K562 (cell line): ENCODE measurements around the gene IL1RL2. TPM values are rescaled to one million over a fixed set of nuclear protein-coding genes. Genes with fewer than 3 reads are reported as not detected.

Experiments
- ATAC-seq: fragments of 200-7000 bp; cut with Tn5 transposase; 3 replicates; pipeline ENCODE4 v1.9.1; 2020; ENCODE audit warnings: moderate library complexity
- BruUV-seq: library from RNA; stranded (reverse); fragments of 400-500 nt; replicated peaks from 2 replicates; lab custom pipeline; 2021; lab: Mats Ljungman, UMichigan
- CTCF ChIA-PET: fragments of 300-600 bp; formaldehyde crosslinking; extraction: SDS; loops from one replicate; lab custom pipeline; 2021; ENCODE audit warnings: low intra/inter-chr PET ratio; lab: Yijun Ruan, JAX
- POLR2A ChIA-PET: fragments of 300-600, 350-650 bp; sonication (Branson Sonifier 250); formaldehyde crosslinking; extraction: SDS; loops from one replicate; lab custom pipeline; 2021; ENCODE audit warnings: antibody characterized with exemption, inconsistent platforms; lab: Yijun Ruan, JAX
- DNase-seq, 4 experiments: peaks; one replicate each; pipeline versions ENCODE4 v3.0.0 to v3.0.0-alpha.2; 2011 to 2018; ENCODE audit warnings: low spot score in 3 of 4, mixed read lengths in 3 of 4; ENCODE audit errors: extremely low read depth in 1 of 4
- FAIRE-seq: peaks from 2 replicates; lab custom pipeline; 2011; peaks lifted over from hg19 to GRCh38; lab: Jason Lieb, UNC
- H2AFZ ChIP-seq: 2 replicates; pipeline ENCODE4 v1.6.0; 2011; ENCODE audit warnings: low read depth, low read length, control low read depth, inconsistent platforms
- H3K27ac ChIP-seq: fragments of 200-600 bp; 3 replicates; pipeline ENCODE4 v1.8.0; 2011; ENCODE audit warnings: low read depth, mild to moderate bottlenecking, control low read depth, inconsistent platforms, low read length, moderate library complexity, mixed read lengths; ENCODE audit errors: extremely low read depth
- H3K27me3 ChIP-seq, 2 experiments: fragments of 300-600 bp in 1 of 2; 2 replicates in 1 of 2; 3 replicates in 1 of 2; pipeline versions ENCODE4 v1.6.0 to v1.8.0; 2011; ENCODE audit warnings: inconsistent platforms in 2 of 2, low read length in 2 of 2, mild to moderate bottlenecking in 1 of 2, mixed read lengths in 1 of 2, moderate library complexity in 1 of 2; ENCODE audit not compliant: control insufficient read depth in 2 of 2, insufficient read depth in 2 of 2
- H3K36me3 ChIP-seq: fragments of 300-600 bp; 3 replicates; pipeline ENCODE4 v1.8.0; 2011; ENCODE audit warnings: mild to moderate bottlenecking, low read length, inconsistent platforms; ENCODE audit not compliant: control insufficient read depth, insufficient read depth
- H3K4me1 ChIP-seq, 2 experiments: fragments of 200-600 bp in 1 of 2; replicated peaks in 1 of 2; 2 replicates in 1 of 2; 3 replicates in 1 of 2; pipeline versions ENCODE4 v1.5.1 to v1.8.0; 2011; ENCODE audit warnings: inconsistent platforms in 2 of 2, low read length in 2 of 2, mild to moderate bottlenecking in 1 of 2, mixed read lengths in 1 of 2, moderate library complexity in 1 of 2; ENCODE audit not compliant: control insufficient read depth in 2 of 2, insufficient read depth in 2 of 2
- H3K4me2 ChIP-seq: 2 replicates; pipeline ENCODE4 v1.6.1; 2011; ENCODE audit warnings: low read length, control low read depth, inconsistent platforms, mixed read lengths; ENCODE audit not compliant: insufficient read depth
- H3K4me3 ChIP-seq: fragments of 200-600 bp; sonication (generic), shearing (Covaris generic); 2 replicates; pipeline ENCODE4 v1.5.1; 2016; ENCODE audit warnings: control low read depth, inconsistent platforms
- H3K79me2 ChIP-seq: fragments of 200-600 bp; 3 replicates; pipeline ENCODE4 v1.8.0; 2011; ENCODE audit warnings: low read length, inconsistent platforms; ENCODE audit not compliant: control insufficient read depth, insufficient read depth
- H3K9ac ChIP-seq, 2 experiments: 2 replicates each; pipeline versions ENCODE4 v1.6.0 to v1.6.1; 2011; ENCODE audit warnings: low read depth in 2 of 2, low read length in 2 of 2, control low read depth in 1 of 2, inconsistent platforms in 1 of 2, mild to moderate bottlenecking in 1 of 2, mixed read lengths in 1 of 2; ENCODE audit not compliant: insufficient read depth in 1 of 2
- H3K9me1 ChIP-seq: one replicate; pipeline ENCODE4 v1.6.0; 2011; ENCODE audit warnings: inconsistent platforms, mild to moderate bottlenecking, low read length, moderate library complexity; ENCODE audit not compliant: control insufficient read depth, insufficient read depth
- H3K9me3 ChIP-seq: replicated peaks from 2 replicates; pipeline ENCODE4 v1.5.1; 2011; ENCODE audit warnings: low read depth, low read length, inconsistent platforms; ENCODE audit not compliant: control insufficient read depth, insufficient read depth
- H4K20me1 ChIP-seq: replicated peaks from 2 replicates; pipeline ENCODE4 v1.6.1; 2011; ENCODE audit warnings: low read length, inconsistent platforms, mixed read lengths; ENCODE audit not compliant: control insufficient read depth, insufficient read depth
- CREBBP ChIP-seq: IDR thresholded peaks from one replicate; pipeline ENCODE4 v1.6.1; 2012; ENCODE audit warnings: low read depth, mild to moderate bottlenecking, control low read depth, inconsistent platforms, low read length
- EWSR1 ChIP-seq: fragments of 450-650 bp; IDR thresholded peaks from 2 replicates; pipeline ENCODE4 v1.6.1; 2018; ENCODE audit warnings: borderline replicate concordance, mild to moderate bottlenecking, low read depth, moderate library complexity; ENCODE audit not compliant: partially characterized antibody
- JUN ChIP-seq, 2 experiments: sonication (generic) in 1 of 2; formaldehyde crosslinking in 1 of 2; IDR thresholded peaks; 2 replicates each; pipeline versions ENCODE4 v1.6.1 to v1.8.0; 2012 to 2022; ENCODE audit warnings: borderline replicate concordance in 2 of 2, mild to moderate bottlenecking in 2 of 2, improper control_type of control experiment in 1 of 2, low read depth in 1 of 2, low read length in 1 of 2, missing genetic modification reagents in 1 of 2
- NFE2L1 ChIP-seq: fragments of 450-650 bp; IDR thresholded peaks from 2 replicates; pipeline ENCODE4 v1.6.1; 2016; ENCODE audit warnings: missing genetic modification characterization, low read depth, mild to moderate bottlenecking, missing compliant biosample characterization, moderate library complexity, borderline replicate concordance
- SAFB2 ChIP-seq: fragments of 200-400 bp; formaldehyde crosslinking; IDR thresholded peaks from 2 replicates; pipeline ENCODE4 v1.6.1; 2018; ENCODE audit warnings: borderline replicate concordance, low read length, low read depth, moderate library complexity; ENCODE audit not compliant: severe bottlenecking
- SMARCC2 ChIP-seq: fragments of 450-650 bp; IDR thresholded peaks from 2 replicates; pipeline ENCODE4 v1.6.1; 2017; ENCODE audit warnings: antibody characterized with exemption, moderate library complexity, mild to moderate bottlenecking, low read depth
- SNRNP70 ChIP-seq: fragments of 200-400 bp; formaldehyde crosslinking; optimal IDR thresholded peaks from 2 replicates; pipeline ENCODE3; 2017; ENCODE audit warnings: low read depth, low read length
- ZNF121 ChIP-seq: sonication (generic); formaldehyde crosslinking; conservative IDR thresholded peaks from 2 replicates; pipeline ENCODE4 v1.8.0; 2022; ENCODE audit warnings: missing genetic modification reagents
- ZNF696 ChIP-seq: fragments of 250-450 bp; sonication (Bioruptor Pico); conservative IDR thresholded peaks from 2 replicates; pipeline ENCODE4 v1.4.0; 2020; ENCODE audit warnings: mild to moderate bottlenecking, moderate library complexity
- ZNF75A ChIP-seq: fragments of 450-650 bp; formaldehyde crosslinking; IDR thresholded peaks from 2 replicates; pipeline ENCODE4 v1.4.0; 2020; ENCODE audit warnings: mild to moderate bottlenecking
- ZZZ3 ChIP-seq: fragments of 450-650 bp; IDR thresholded peaks from 2 replicates; pipeline ENCODE4 v1.6.1; 2016; ENCODE audit warnings: antibody characterized with exemption, mild to moderate bottlenecking, moderate library complexity
- WGBS: fragments of 100-300 bp; shearing (Covaris generic); methylation state at CpG from one replicate; pipeline ENCODE4 v1.1.6; 2016; ENCODE audit warnings: low coverage, mixed read lengths; ENCODE audit not compliant: insufficient coverage; ENCODE audit errors: missing lambda C conversion rate; 5-methylcytosine and 5-hydroxymethylcytosine counted together
- in situ Hi-C: fragments of 300-500 bp; cut with MboI; formaldehyde crosslinking; loops from 4 replicates; pipeline ENCODE4 v1.15.0; 2018; ENCODE audit warnings: inconsistent platforms, mixed read lengths
- intact Hi-C: fragments of 100-400 bp; cut with micrococcal nuclease; formaldehyde crosslinking; loops from 2 replicates; pipeline ENCODE4 v1.14.2; 2022
- polyA plus RNA-seq, 8 experiments: library from polyadenylated mRNA; depleted of rRNA in 4 of 8; stranded (reverse) in 5 of 8; unstranded in 3 of 8; fragments of >200 nt; fragmentation: Nextera tagmentation in 2 of 8; fragmentation: Illumina TruSeq in 1 of 8; extraction: Ambion mirVana in 2 of 8; extraction: Trizol in 1 of 8; gene quantifications; 2 replicates each; pipeline versions ENCODE4 v1.2.1 to v1.2.3, GENCODE V29; 2011 to 2014; ENCODE audit warnings: inconsistent platforms in 1 of 8, missing spikeins in 1 of 8
- total RNA-seq, 7 experiments: library from RNA; depleted of rRNA in 6 of 7; stranded (reverse); fragments of >200 nt in 6 of 7; fragmentation: Illumina TruSeq in 2 of 7; extraction: Trizol in 2 of 7; gene quantifications; 2 replicates each; pipeline versions ENCODE4 v1.2.1 to v1.2.3, GENCODE V29; 2011 to 2021; ENCODE audit warnings: low replicate concordance in 1 of 7
- TF ChIP-seq, protein P1 (sequence below): fragments of 450-650 bp; IDR thresholded peaks from 2 replicates; pipeline ENCODE4 v1.6.1; 2017; ENCODE audit warnings: mild to moderate bottlenecking, moderate library complexity
- TF ChIP-seq, protein P2 (sequence below): fragments of 250-450 bp; sonication (Bioruptor Pico); IDR thresholded peaks from 2 replicates; pipeline ENCODE4 v1.4.0; 2020; ENCODE audit warnings: mild to moderate bottlenecking, moderate library complexity, borderline replicate concordance
- TF ChIP-seq, protein P3 (sequence below), 2 experiments: fragments of 150-350 bp in 1 of 2; IDR thresholded peaks; 2 replicates each; pipeline ENCODE4 v1.6.1; 2012 to 2016; ENCODE audit warnings: low read depth in 2 of 2, low read length in 2 of 2, mild to moderate bottlenecking in 1 of 2, moderate library complexity in 1 of 2

IL1RL2 gene
- total and polyA plus RNA-seq, 9 of the 15 experiments (the other 6 are each of a cell fraction or from before 2014, with no cell fraction given) = not detected

DNA sequence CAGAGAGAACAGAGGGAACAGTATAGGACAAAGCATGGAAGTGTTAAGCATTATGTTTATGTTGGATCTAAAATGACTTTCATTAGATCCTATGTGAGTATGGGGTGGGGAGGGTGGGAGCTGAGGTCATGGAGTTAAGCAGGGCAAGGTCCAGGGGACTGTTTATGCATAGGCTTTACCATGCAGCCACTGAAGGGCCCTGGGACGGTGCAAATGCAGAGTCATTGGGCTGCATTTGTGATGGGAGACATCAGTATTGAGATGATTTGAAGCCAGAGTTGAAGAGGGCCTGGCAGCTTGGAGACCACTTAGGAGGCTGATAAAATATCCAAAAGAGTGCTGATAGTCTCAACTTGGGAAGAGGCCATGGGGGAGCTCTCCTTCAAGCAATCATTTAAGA is 22.7 kb downstream of the IL1RL2 start:
- Histone ChIP-seq H3K4me1 (no peaks in the 10 kb centered on the region), H3K9me3 (no peaks in the 10 kb centered on the region), H3K9ac (no peak overlapping the region), H3K4me3 (no peak overlapping the region), H3K4me2 (no peak overlapping the region), H4K20me1 (no peaks in the 10 kb centered on the region), H3K79me2 (no peaks in the 10 kb centered on the region), H3K9me1 (no peaks in the 10 kb centered on the region), H3K36me3 (no peaks in the 10 kb centered on the region), H3K27me3 (peaks cover 0 to 8% of the 10 kb centered on the region in 2 experiments; a peak in 1 of 5 replicates), H2AFZ (no peak overlapping the region), H3K27ac (no peak overlapping the region)
- CTCF ChIA-PET = no interaction called here
- ATAC-seq (no peak), FAIRE-seq (no peak), DNase-seq (no peak)
- intact Hi-C loops = no loop called here
- BruUV-seq = no TSS peak
- POLR2A ChIA-PET = no interaction called here
- 0% methylated on average over 1 of the region's 1 CpG for WGBS
- in situ Hi-C loops = no loop called here
- TF ChIP-seq ZZZ3 = no peak
- no peak for TF ChIP-seq ZNF75A (CRISPR knock-in tag)
- TF ChIP-seq SAFB2 = no peak
- no peak for TF ChIP-seq CREBBP
- TF ChIP-seq, protein P1, sequence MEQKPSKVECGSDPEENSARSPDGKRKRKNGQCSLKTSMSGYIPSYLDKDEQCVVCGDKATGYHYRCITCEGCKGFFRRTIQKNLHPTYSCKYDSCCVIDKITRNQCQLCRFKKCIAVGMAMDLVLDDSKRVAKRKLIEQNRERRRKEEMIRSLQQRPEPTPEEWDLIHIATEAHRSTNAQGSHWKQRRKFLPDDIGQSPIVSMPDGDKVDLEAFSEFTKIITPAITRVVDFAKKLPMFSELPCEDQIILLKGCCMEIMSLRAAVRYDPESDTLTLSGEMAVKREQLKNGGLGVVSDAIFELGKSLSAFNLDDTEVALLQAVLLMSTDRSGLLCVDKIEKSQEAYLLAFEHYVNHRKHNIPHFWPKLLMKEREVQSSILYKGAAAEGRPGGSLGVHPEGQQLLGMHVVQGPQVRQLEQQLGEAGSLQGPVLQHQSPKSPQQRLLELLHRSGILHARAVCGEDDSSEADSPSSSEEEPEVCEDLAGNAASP = no peak
- no peak for TF ChIP-seq SMARCC2
- no peak for TF ChIP-seq ZNF696 (CRISPR knock-in tag)
- no peak for TF ChIP-seq ZNF121 (CRISPR knock-in tag)
- TF ChIP-seq SNRNP70 = no peak
- TF ChIP-seq, protein P2, sequence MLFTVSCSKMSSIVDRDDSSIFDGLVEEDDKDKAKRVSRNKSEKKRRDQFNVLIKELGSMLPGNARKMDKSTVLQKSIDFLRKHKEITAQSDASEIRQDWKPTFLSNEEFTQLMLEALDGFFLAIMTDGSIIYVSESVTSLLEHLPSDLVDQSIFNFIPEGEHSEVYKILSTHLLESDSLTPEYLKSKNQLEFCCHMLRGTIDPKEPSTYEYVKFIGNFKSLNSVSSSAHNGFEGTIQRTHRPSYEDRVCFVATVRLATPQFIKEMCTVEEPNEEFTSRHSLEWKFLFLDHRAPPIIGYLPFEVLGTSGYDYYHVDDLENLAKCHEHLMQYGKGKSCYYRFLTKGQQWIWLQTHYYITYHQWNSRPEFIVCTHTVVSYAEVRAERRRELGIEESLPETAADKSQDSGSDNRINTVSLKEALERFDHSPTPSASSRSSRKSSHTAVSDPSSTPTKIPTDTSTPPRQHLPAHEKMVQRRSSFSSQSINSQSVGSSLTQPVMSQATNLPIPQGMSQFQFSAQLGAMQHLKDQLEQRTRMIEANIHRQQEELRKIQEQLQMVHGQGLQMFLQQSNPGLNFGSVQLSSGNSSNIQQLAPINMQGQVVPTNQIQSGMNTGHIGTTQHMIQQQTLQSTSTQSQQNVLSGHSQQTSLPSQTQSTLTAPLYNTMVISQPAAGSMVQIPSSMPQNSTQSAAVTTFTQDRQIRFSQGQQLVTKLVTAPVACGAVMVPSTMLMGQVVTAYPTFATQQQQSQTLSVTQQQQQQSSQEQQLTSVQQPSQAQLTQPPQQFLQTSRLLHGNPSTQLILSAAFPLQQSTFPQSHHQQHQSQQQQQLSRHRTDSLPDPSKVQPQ (CRISPR knock-in tag) = no peak
- no peak for TF ChIP-seq EWSR1
- TF ChIP-seq NFE2L1 (tag) = no peak
- TF ChIP-seq JUN (IDR thresholded peaks at IDR 0.05; ENCODE audit: borderline replicate concordance, low read depth, low read length) = no peak
- no peak for TF ChIP-seq JUN (CRISPR knock-in tag; IDR thresholded peaks at IDR 0.05; ENCODE audit: borderline replicate concordance)
- TF ChIP-seq, protein P3, sequence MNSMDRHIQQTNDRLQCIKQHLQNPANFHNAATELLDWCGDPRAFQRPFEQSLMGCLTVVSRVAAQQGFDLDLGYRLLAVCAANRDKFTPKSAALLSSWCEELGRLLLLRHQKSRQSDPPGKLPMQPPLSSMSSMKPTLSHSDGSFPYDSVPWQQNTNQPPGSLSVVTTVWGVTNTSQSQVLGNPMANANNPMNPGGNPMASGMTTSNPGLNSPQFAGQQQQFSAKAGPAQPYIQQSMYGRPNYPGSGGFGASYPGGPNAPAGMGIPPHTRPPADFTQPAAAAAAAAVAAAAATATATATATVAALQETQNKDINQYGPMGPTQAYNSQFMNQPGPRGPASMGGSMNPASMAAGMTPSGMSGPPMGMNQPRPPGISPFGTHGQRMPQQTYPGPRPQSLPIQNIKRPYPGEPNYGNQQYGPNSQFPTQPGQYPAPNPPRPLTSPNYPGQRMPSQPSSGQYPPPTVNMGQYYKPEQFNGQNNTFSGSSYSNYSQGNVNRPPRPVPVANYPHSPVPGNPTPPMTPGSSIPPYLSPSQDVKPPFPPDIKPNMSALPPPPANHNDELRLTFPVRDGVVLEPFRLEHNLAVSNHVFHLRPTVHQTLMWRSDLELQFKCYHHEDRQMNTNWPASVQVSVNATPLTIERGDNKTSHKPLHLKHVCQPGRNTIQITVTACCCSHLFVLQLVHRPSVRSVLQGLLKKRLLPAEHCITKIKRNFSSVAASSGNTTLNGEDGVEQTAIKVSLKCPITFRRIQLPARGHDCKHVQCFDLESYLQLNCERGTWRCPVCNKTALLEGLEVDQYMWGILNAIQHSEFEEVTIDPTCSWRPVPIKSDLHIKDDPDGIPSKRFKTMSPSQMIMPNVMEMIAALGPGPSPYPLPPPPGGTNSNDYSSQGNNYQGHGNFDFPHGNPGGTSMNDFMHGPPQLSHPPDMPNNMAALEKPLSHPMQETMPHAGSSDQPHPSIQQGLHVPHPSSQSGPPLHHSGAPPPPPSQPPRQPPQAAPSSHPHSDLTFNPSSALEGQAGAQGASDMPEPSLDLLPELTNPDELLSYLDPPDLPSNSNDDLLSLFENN (IDR thresholded peaks at IDR 0.05; ENCODE audit: low read depth in 2 of 2, low read length in 2 of 2) = no peak
